CD14-positive monocyte (primary cell): Measurements from ENCODE around the gene VSX1. TPM values are rescaled to one million over a fixed set of nuclear protein-coding genes. Genes with fewer than 3 reads are reported as not detected.

Source experiments
- DNase-seq, 3 donors: peaks; one replicate each; pipeline ENCODE4 v3.0.0-alpha.2; 2011 to 2022
- H2AFZ ChIP-seq: 2 replicates; pipeline ENCODE4 v1.6.0; 2012; ENCODE audit warnings: mild to moderate bottlenecking, low read depth, low read length, inconsistent platforms; ENCODE audit not compliant: insufficient read depth, poor library complexity, severe bottlenecking
- H3K27ac ChIP-seq, 2 donors: 1 replicate in 1 of 2; 2 replicates in 1 of 2; pipeline ENCODE4 v1.5.1; 2012 to 2013; ENCODE audit warnings: low read length in 2 of 2, control low read depth in 1 of 2, inconsistent platforms in 1 of 2, low read depth in 1 of 2, mild to moderate bottlenecking in 1 of 2
- H3K27me3 ChIP-seq, 2 donors: one replicate each; pipeline versions ENCODE4 v1.6.0 to v1.6.1; 2011 to 2013; ENCODE audit warnings: low read length in 2 of 2; ENCODE audit not compliant: control insufficient read depth in 2 of 2, insufficient read depth in 2 of 2
- H3K36me3 ChIP-seq, 2 donors: replicated peaks in 1 of 2; 1 replicate in 1 of 2; 2 replicates in 1 of 2; pipeline versions ENCODE4 v1.5.1 to v1.6.1; 2012 to 2013; ENCODE audit warnings: low read length in 2 of 2, control low read depth in 1 of 2, inconsistent platforms in 1 of 2, mild to moderate bottlenecking in 1 of 2; ENCODE audit not compliant: insufficient read depth in 2 of 2, control insufficient read depth in 1 of 2
- H3K4me1 ChIP-seq, 2 donors: 1 replicate in 1 of 2; 2 replicates in 1 of 2; pipeline versions ENCODE4 v1.5.1 to v1.6.1; 2012 to 2013; ENCODE audit warnings: low read length in 2 of 2, control low read depth in 1 of 2, inconsistent platforms in 1 of 2, mild to moderate bottlenecking in 1 of 2, moderate library complexity in 1 of 2; ENCODE audit not compliant: insufficient read depth in 2 of 2, control insufficient read depth in 1 of 2
- H3K4me2 ChIP-seq: replicated peaks from 2 replicates; pipeline ENCODE3; 2012; ENCODE audit warnings: low read length, moderate library complexity, mild to moderate bottlenecking; ENCODE audit not compliant: poor library complexity, severe bottlenecking; ENCODE audit errors: extremely low read depth
- H3K4me3 ChIP-seq, 3 experiments: fragments of 200-600 bp in 1 of 3; sonication (generic) in 1 of 3; replicated peaks in 1 of 3; 1 replicate in 2 of 3; 2 replicates in 1 of 3; pipeline ENCODE4 v1.5.1; 2011 to 2013; ENCODE audit warnings: low read length in 3 of 3, mild to moderate bottlenecking in 3 of 3, control low read depth in 2 of 3, low read depth in 2 of 3, inconsistent platforms in 1 of 3, moderate library complexity in 1 of 3
- H3K79me2 ChIP-seq: 2 replicates; pipeline ENCODE4 v1.6.0; 2012; ENCODE audit warnings: mild to moderate bottlenecking, control low read depth, inconsistent platforms, low read length, moderate library complexity; ENCODE audit not compliant: insufficient read depth
- H3K9ac ChIP-seq: 2 replicates; pipeline ENCODE4 v1.6.0; 2017; ENCODE audit warnings: low read length, mild to moderate bottlenecking; ENCODE audit not compliant: insufficient read depth, poor library complexity, severe bottlenecking
- H3K9me3 ChIP-seq, 2 donors: replicated peaks in 1 of 2; 1 replicate in 1 of 2; 2 replicates in 1 of 2; pipeline versions ENCODE4 v1.5.1 to v1.6.1; 2012 to 2013; ENCODE audit warnings: low read length in 2 of 2, control low read depth in 1 of 2; ENCODE audit not compliant: control insufficient read depth in 1 of 2, insufficient read depth in 1 of 2
- H4K20me1 ChIP-seq: 2 replicates; pipeline ENCODE4 v1.6.0; 2012; ENCODE audit warnings: mild to moderate bottlenecking, low read length, control low read depth, moderate library complexity; ENCODE audit not compliant: insufficient read depth
- H3K27ac Mint-ChIP-seq, 7 donors: one replicate each; pipeline ENCODE4 v1.8.0; 2020; ENCODE audit warnings: mild to moderate bottlenecking in 7 of 7, mixed read lengths in 7 of 7, moderate library complexity in 6 of 7, inconsistent platforms in 2 of 7
- H3K27me3 Mint-ChIP-seq, 3 donors: one replicate each; pipeline ENCODE4 v1.8.0; 2021 to 2022; ENCODE audit warnings: low read depth in 3 of 3, mild to moderate bottlenecking in 3 of 3, mixed read lengths in 3 of 3, moderate library complexity in 3 of 3, inconsistent platforms in 1 of 3
- H3K36me3 Mint-ChIP-seq, 2 donors: one replicate each; pipeline ENCODE4 v1.8.0; 2020; ENCODE audit warnings: mixed read lengths in 2 of 2, inconsistent platforms in 1 of 2, mild to moderate bottlenecking in 1 of 2
- H3K4me1 Mint-ChIP-seq: one replicate; pipeline ENCODE4 v1.8.0; 2020; ENCODE audit warnings: mild to moderate bottlenecking, mixed read lengths
- H3K4me3 Mint-ChIP-seq, 2 donors: one replicate each; pipeline ENCODE4 v1.8.0; 2020; ENCODE audit warnings: mild to moderate bottlenecking in 2 of 2, mixed read lengths in 2 of 2, moderate library complexity in 1 of 2
- H3K9me3 Mint-ChIP-seq, 7 donors: one replicate each; pipeline ENCODE4 v1.8.0; 2020 to 2022; ENCODE audit warnings: mixed read lengths in 7 of 7, mild to moderate bottlenecking in 6 of 7, moderate library complexity in 6 of 7, inconsistent platforms in 2 of 7
- CTCF ChIP-seq: fragments of 200-600 bp; IDR thresholded peaks from one replicate; pipeline ENCODE4 v1.8.0; 2022; ENCODE audit warnings: antibody characterized with exemption, mild to moderate bottlenecking
- WGBS: methylation state at CpG from one replicate; pipeline ENCODE4 v1.1.5; 2013; ENCODE audit warnings: missing lambda C conversion rate; ENCODE audit not compliant: insufficient coverage; 5-methylcytosine and 5-hydroxymethylcytosine counted together
- intact Hi-C, 2 donors: fragments of 100-400 bp; cut with micrococcal nuclease; formaldehyde crosslinking; loops; one replicate each; pipeline versions ENCODE4 v1.15.0 to v1.15.1; 2023
- polyA plus RNA-seq, 3 donors: library from polyadenylated mRNA; depleted of rRNA in 1 of 3; unstranded in 2 of 3; stranded (reverse) in 1 of 3; fragments of 300-500 nt in 2 of 3; fragments of >200 nt in 1 of 3; fragmentation: Illumina TruSeq in 2 of 3; gene quantifications; 1 replicate in 2 of 3; 2 replicates in 1 of 3; pipeline ENCODE4 v1.2.3, GENCODE V29; 2012 to 2021

The VSX1 gene
- polyA plus RNA-seq, 3 donors: not detected

- peak overlapping the region; percentile 97 for H3K4me2 ChIP-seq
- peak in 2 of 3 donors; percentile 18 to 25 for DNase-seq
- H3K9ac ChIP-seq: peak overlapping the region; percentile 88
- peaks cover 0 to 2% (median 0%) of the 10 kb centered on the region in 7 donors for H3K9me3 Mint-ChIP-seq
- no peaks in the 10 kb centered on the region for H3K9me3 ChIP-seq
- peaks cover 22% of the 10 kb centered on the region for H3K79me2 ChIP-seq
- TF ChIP-seq CTCF: no peak
- peak overlapping the region; percentile 96 for H2AFZ ChIP-seq
- no peaks in the 10 kb centered on the region for H3K36me3 ChIP-seq
- H3K4me3 ChIP-seq: peak overlapping the region; percentile 51 to 95 (median 94)
- peak overlapping the region; percentile 82 to 85 for H3K4me3 Mint-ChIP-seq
- peaks cover 23% of the 10 kb centered on the region for H4K20me1 ChIP-seq
- peaks cover 27 to 34% of the 10 kb centered on the region in 2 donors for H3K4me1 ChIP-seq
- intact Hi-C loops: loop anchor here in 1 of 2 donors (5.0 to 10.0 kb wide), 2 partner anchors 188 to 336 kb away; partner anchors contain the start of genes ABHD12 and PYGB
- peak overlapping the region; percentile 86 to 93 for H3K27ac ChIP-seq
- peaks cover 32% of the 10 kb centered on the region for H3K4me1 Mint-ChIP-seq
- H3K36me3 Mint-ChIP-seq: peaks cover 0 to 6% of the 10 kb centered on the region in 2 donors
- H3K27me3 Mint-ChIP-seq: peaks cover 6 to 14% (median 11%) of the 10 kb centered on the region in 3 donors
- H3K27ac Mint-ChIP-seq: peak overlapping the region in 5 of 7 donors; percentile 37 to 75 (median 53)
- 0% methylated on average over 8 of the region's 20 CpGs for WGBS
- H3K27me3 ChIP-seq: no peaks in the 10 kb centered on the region
These were observed 22.8 kb downstream of the VSX1 start for GRCh38 chr20:25058847-25059810.

- Mint-ChIP-seq H3K9me3 (peaks cover 0 to 2% (median 0%) of the 10 kb centered on the region in 7 donors), H3K4me3 (peak within 1 kb of the TSS; percentile 85 to 89), H3K4me1 (peaks cover 41% of the 10 kb centered on the region), H3K36me3 (peaks cover 0 to 6% of the 10 kb centered on the region in 2 donors), H3K27ac (peak within 1 kb of the TSS; percentile 75 to 91 (median 89)), H3K27me3 (peaks cover 6 to 14% (median 6%) of the 10 kb centered on the region in 3 donors)
- DNase-seq: peak; percentile 32 to 44 (median 36)
- H3K9ac ChIP-seq: peak within 1 kb of the TSS; percentile 88
- H3K4me1 ChIP-seq: peaks cover 36 to 43% of the 10 kb centered on the region in 2 donors
- peaks cover 25% of the 10 kb centered on the region for H4K20me1 ChIP-seq
- TF ChIP-seq CTCF: no peak
- no peaks in the 10 kb centered on the region for H3K36me3 ChIP-seq
- no peaks in the 10 kb centered on the region for H3K9me3 ChIP-seq
- peak within 1 kb of the TSS; percentile 97 for H3K4me2 ChIP-seq
- peak within 1 kb of the TSS; percentile 86 to 93 for H3K27ac ChIP-seq
- no peaks in the 10 kb centered on the region for H3K27me3 ChIP-seq
- H2AFZ ChIP-seq: peak within 1 kb of the TSS; percentile 96
- 0% methylated on average over 45 of the region's 56 CpGs for WGBS
- peak within 1 kb of the TSS; percentile 51 to 95 (median 94) for H3K4me3 ChIP-seq
- H3K79me2 ChIP-seq: peaks cover 23% of the 10 kb centered on the region
- intact Hi-C loops: loop anchor here in 1 of 2 donors (5.0 to 10.0 kb wide), 2 partner anchors 189 to 337 kb away; partner anchors contain the start of genes ABHD12 and PYGB
These were observed 23.7 kb downstream of the VSX1 start, which contains the start of gene ACSS1 for GRCh38 chr20:25058051-25058846. ACSS1 (minus strand) TSS chr20:25058139; CDS start chr20:25058102, 37 bp downstream.
